H54 (cell line): Measurements from ENCODE around the gene CCDC61.
A peak's percentile ranks its signal among the peaks of the same experiment; 100 is the strongest.

Source experiments
- DNase-seq: peaks from one replicate; pipeline ENCODE4 v3.0.0; 2011; ENCODE audit warnings: low spot score, mixed read lengths; ENCODE audit not compliant: insufficient read length
- FAIRE-seq: peaks from 3 replicates; lab custom pipeline; 2011; peaks lifted over from hg19 to GRCh38; lab: Jason Lieb, UNC
- POLR2A ChIP-seq: IDR thresholded peaks from 2 replicates; pipeline ENCODE4 v1.6.1; 2011; ENCODE audit warnings: low read depth, mild to moderate bottlenecking, low read length

The CCDC61 gene

GRCh38 chr19:46016426-46017094 is 21.3 kb downstream of the CCDC61 start:
- DNase-seq (peak; percentile 68), FAIRE-seq (no peak)
- TF ChIP-seq POLR2A = no peak

GRCh38 chr19:46017095-46017429 is 21.8 kb downstream of the CCDC61 start:
- no peak for DNase-seq
- no peak for TF ChIP-seq POLR2A
- no peak for FAIRE-seq

GRCh38 chr19:46017874-46018675 is 22.8 kb downstream of the CCDC61 start:
- DNase-seq (no peak), FAIRE-seq (no peak)
- no peak for TF ChIP-seq POLR2A

- FAIRE-seq = no peak
- no peak for DNase-seq
- no peak for TF ChIP-seq POLR2A
Measured at GRCh38 chr19:46018729-46019251, 23.5 kb downstream of the CCDC61 start.

GRCh38 chr19:46019270-46019669 is 24.0 kb downstream of the CCDC61 start:
- no peak for TF ChIP-seq POLR2A
- FAIRE-seq = no peak
- no peak for DNase-seq

GRCh38 chr19:46020819-46021125 is 25.5 kb downstream of the CCDC61 start:
- TF ChIP-seq POLR2A = no peak
- DNase-seq (no peak), FAIRE-seq (no peak)

- FAIRE-seq (no peak), DNase-seq (no peak)
Measured at GRCh38 chr19:46021531-46022041, 26.3 kb downstream of the CCDC61 start.

GRCh38 chr19:46022061-46022430 is 26.8 kb downstream of the CCDC61 start:
- no peak for DNase-seq
- FAIRE-seq = no peak
- TF ChIP-seq POLR2A = no peak

More at GRCh38 chr19:46021531-46022041, 26.3 kb downstream of the CCDC61 start:
- TF ChIP-seq POLR2A = no peak

GRCh38 chr19:46022431-46023310 is 27.4 kb downstream of the CCDC61 start, which contains the start of gene PGLYRP1:
PGLYRP1 (minus strand) TSS chr19:46023053; CDS start chr19:46023021, 32 bp downstream.
- no peak for TF ChIP-seq POLR2A
- DNase-seq = no peak
- no peak for FAIRE-seq

GRCh38 chr19:46023311-46023779 is 28.1 kb downstream of the CCDC61 start:
- DNase-seq = no peak
- TF ChIP-seq POLR2A = no peak
- no peak for FAIRE-seq

GRCh38 chr19:46025835-46026234 is 30.6 kb downstream of the CCDC61 start:
- DNase-seq (no peak), FAIRE-seq (no peak)
- no peak for TF ChIP-seq POLR2A

GRCh38 chr19:46030812-46031550 is 35.7 kb downstream of the CCDC61 start:
- no peak for FAIRE-seq
- TF ChIP-seq POLR2A = no peak
- no peak for DNase-seq
